IMR-90 (cell line): ENCODE results near the gene GJA4. TPM values are rescaled to one million over a fixed set of nuclear protein-coding genes. Genes with fewer than 3 reads are reported as not detected.

Experiments used
- ATAC-seq: fragments of 200-7000 bp; cut with Tn5 transposase; 2 replicates; pipeline ENCODE4 v1.9.1; 2020; ENCODE audit warnings: low read depth, mild to moderate bottlenecking, moderate library complexity
- BruUV-seq: library from RNA; stranded (reverse); fragments of 400-500 nt; replicated peaks from 2 replicates; lab custom pipeline; 2021; lab: Mats Ljungman, UMichigan
- CTCF ChIA-PET: fragments of 300-600 bp; formaldehyde crosslinking; extraction: SDS; loops from one replicate; lab custom pipeline; 2021; ENCODE audit warnings: antibody characterized with exemption; lab: Yijun Ruan, JAX
- POLR2A ChIA-PET: fragments of 300-600 bp; sonication (Branson Sonifier 250); formaldehyde crosslinking; loops from one replicate; lab custom pipeline; 2022; ENCODE audit warnings: antibody characterized with exemption; ENCODE audit not compliant: unreplicated experiment; lab: Charles Lee
- DNase-seq: peaks from one replicate; pipeline ENCODE4 v3.0.0; 2013
- H2AFZ ChIP-seq: replicated peaks from 2 replicates; pipeline ENCODE3; 2013; ENCODE audit warnings: low read length, mild to moderate bottlenecking; ENCODE audit not compliant: poor library complexity
- H2AK5ac ChIP-seq: 2 replicates; pipeline ENCODE4 v1.6.1; 2013; ENCODE audit warnings: low read depth, low read length, inconsistent platforms
- H2AK9ac ChIP-seq: replicated peaks from 2 replicates; pipeline ENCODE3; 2013; ENCODE audit warnings: mild to moderate bottlenecking, low read depth, low read length, moderate library complexity; ENCODE audit not compliant: poor library complexity
- H2BK120ac ChIP-seq: 2 replicates; pipeline ENCODE4 v1.6.1; 2013; ENCODE audit warnings: low read depth, low read length, inconsistent platforms
- H2BK15ac ChIP-seq: 3 replicates; pipeline ENCODE4 v1.6.1; 2013; ENCODE audit warnings: low read depth, low read length, inconsistent platforms
- H2BK20ac ChIP-seq: 2 replicates; pipeline ENCODE4 v1.6.1; 2013; ENCODE audit warnings: low read depth, mild to moderate bottlenecking, inconsistent platforms, low read length, moderate library complexity
- H2BK5ac ChIP-seq: 2 replicates; pipeline ENCODE4 v1.6.1; 2013; ENCODE audit warnings: mild to moderate bottlenecking, low read depth, low read length, inconsistent platforms; ENCODE audit not compliant: poor library complexity, severe bottlenecking
- H3K14ac ChIP-seq: replicated peaks from 2 replicates; pipeline ENCODE4 v1.6.1; 2013; ENCODE audit warnings: low read depth, low read length, inconsistent platforms
- H3K18ac ChIP-seq: 2 replicates; pipeline ENCODE4 v1.6.1; 2013; ENCODE audit warnings: low read depth, low read length, control low read depth
- H3K23ac ChIP-seq: 2 replicates; pipeline ENCODE4 v1.6.1; 2013; ENCODE audit warnings: low read depth, low read length, inconsistent platforms
- H3K27ac ChIP-seq: 2 replicates; pipeline ENCODE4 v1.5.1; 2013; ENCODE audit warnings: mild to moderate bottlenecking, control low read depth, low read length; ENCODE audit not compliant: insufficient read depth
- H3K27me3 ChIP-seq: 2 replicates; pipeline ENCODE4 v1.6.1; 2013; ENCODE audit warnings: low read length; ENCODE audit not compliant: control insufficient read depth, insufficient read depth
- H3K36me3 ChIP-seq: 2 replicates; pipeline ENCODE4 v1.6.1; 2013; ENCODE audit warnings: low read length, mixed read lengths; ENCODE audit not compliant: control insufficient read depth, insufficient read depth
- H3K4ac ChIP-seq: 2 replicates; pipeline ENCODE4 v1.6.1; 2013; ENCODE audit warnings: low read depth, low read length, inconsistent platforms
- H3K4me1 ChIP-seq: 2 replicates; pipeline ENCODE4 v1.6.1; 2013; ENCODE audit warnings: low read length, mixed read lengths; ENCODE audit not compliant: control insufficient read depth, insufficient read depth
- H3K4me2 ChIP-seq: 2 replicates; pipeline ENCODE4 v1.6.1; 2013; ENCODE audit warnings: low read depth, mild to moderate bottlenecking, control low read depth, low read length, moderate library complexity
- H3K4me3 ChIP-seq: 2 replicates; pipeline ENCODE4 v1.5.1; 2013; ENCODE audit warnings: low read depth, mild to moderate bottlenecking, control low read depth, low read length, moderate library complexity; ENCODE audit not compliant: insufficient read depth
- H3K56ac ChIP-seq: 2 replicates; pipeline ENCODE4 v1.6.1; 2013; ENCODE audit warnings: low read length, inconsistent platforms; ENCODE audit not compliant: insufficient read depth; ENCODE audit errors: extremely low read depth
- H3K79me1 ChIP-seq, 2 experiments: 2 replicates each; pipeline ENCODE4 v1.6.1; 2013; ENCODE audit warnings: low read length in 2 of 2, inconsistent platforms in 1 of 2, low read depth in 1 of 2
- H3K9ac ChIP-seq: 2 replicates; pipeline ENCODE4 v1.6.1; 2013; ENCODE audit warnings: low read depth, low read length, control low read depth
- H3K9me1 ChIP-seq: 2 replicates; pipeline ENCODE4 v1.6.1; 2013; ENCODE audit warnings: low read length, inconsistent platforms; ENCODE audit not compliant: insufficient read depth
- H3K9me3 ChIP-seq: 2 replicates; pipeline ENCODE4 v1.6.1; 2013; ENCODE audit warnings: low read length; ENCODE audit not compliant: control insufficient read depth, insufficient read depth
- H4K20me1 ChIP-seq: 2 replicates; pipeline ENCODE4 v1.6.1; 2013; ENCODE audit warnings: low read length, inconsistent platforms; ENCODE audit not compliant: insufficient read depth
- H4K5ac ChIP-seq: 2 replicates; pipeline ENCODE4 v1.6.1; 2013; ENCODE audit warnings: mild to moderate bottlenecking, low read depth, low read length, control low read depth
- H4K8ac ChIP-seq, 2 experiments: 2 replicates each; pipeline ENCODE4 v1.6.1; 2013; ENCODE audit warnings: low read depth in 2 of 2, low read length in 2 of 2, control low read depth in 1 of 2, inconsistent platforms in 1 of 2
- H4K91ac ChIP-seq: 2 replicates; pipeline ENCODE4 v1.6.1; 2013; ENCODE audit warnings: low read depth, low read length, inconsistent platforms; ENCODE audit not compliant: insufficient read depth
- BHLHE40 ChIP-seq: fragments of 150-350 bp; IDR thresholded peaks from 2 replicates; pipeline ENCODE4 v1.6.1; 2016; ENCODE audit warnings: mild to moderate bottlenecking, low read depth, low read length
- CEBPB ChIP-seq: IDR thresholded peaks from 2 replicates; pipeline ENCODE4 v1.6.1; 2012; ENCODE audit warnings: low read depth, low read length, improper control_type of control experiment
- CHD1 ChIP-seq: IDR thresholded peaks from 2 replicates; pipeline ENCODE4 v1.6.1; 2012; ENCODE audit warnings: low read depth, low read length, improper control_type of control experiment
- ELK1 ChIP-seq: fragments of 150-350 bp; IDR thresholded peaks from 2 replicates; pipeline ENCODE4 v1.6.1; 2016; ENCODE audit warnings: low read depth, mild to moderate bottlenecking, low read length, moderate library complexity, borderline replicate concordance
- FOS ChIP-seq: fragments of 150-350 bp; IDR thresholded peaks from 2 replicates; pipeline ENCODE4 v1.6.1; 2016; ENCODE audit warnings: low read depth, low read length
- MAFK ChIP-seq: IDR thresholded peaks from 2 replicates; pipeline ENCODE4 v1.6.1; 2012; ENCODE audit warnings: low read depth, low read length, improper control_type of control experiment
- MAZ ChIP-seq: IDR thresholded peaks from 2 replicates; pipeline ENCODE4 v1.6.1; 2012; ENCODE audit warnings: low read depth, mild to moderate bottlenecking, low read length, improper control_type of control experiment, moderate library complexity, borderline replicate concordance
- MXI1 ChIP-seq: IDR thresholded peaks from 2 replicates; pipeline ENCODE4 v1.6.1; 2012; ENCODE audit warnings: low read depth, mild to moderate bottlenecking, low read length, moderate library complexity, borderline replicate concordance
- NFE2L2 ChIP-seq: fragments of 150-350 bp; IDR thresholded peaks from 2 replicates; pipeline ENCODE4 v1.6.1; 2016; ENCODE audit warnings: low read depth, mild to moderate bottlenecking, low read length
- POLR2A ChIP-seq: IDR thresholded peaks from 2 replicates; pipeline ENCODE4 v1.6.1; 2012; ENCODE audit warnings: mild to moderate bottlenecking, low read depth, low read length
- RAD21 ChIP-seq: IDR thresholded peaks from 2 replicates; pipeline ENCODE4 v1.6.1; 2012; ENCODE audit warnings: low read length, improper control_type of control experiment
- RCOR1 ChIP-seq: IDR thresholded peaks from 2 replicates; pipeline ENCODE4 v1.6.1; 2012; ENCODE audit warnings: mild to moderate bottlenecking, low read length, improper control_type of control experiment; ENCODE audit not compliant: insufficient replicate concordance
- RFX5 ChIP-seq: IDR thresholded peaks from 2 replicates; pipeline ENCODE4 v1.8.0; 2012; ENCODE audit warnings: low read depth, mild to moderate bottlenecking, low read length, moderate library complexity
- SMC3 ChIP-seq: fragments of 150-350 bp; IDR thresholded peaks from 2 replicates; pipeline ENCODE4 v1.6.1; 2016; ENCODE audit warnings: low read depth, mild to moderate bottlenecking, antibody characterized with exemption, low read length, moderate library complexity
- USF2 ChIP-seq: fragments of 150-350 bp; IDR thresholded peaks from 2 replicates; pipeline ENCODE4 v1.6.1; 2017; ENCODE audit warnings: mild to moderate bottlenecking, antibody characterized with exemption, low read length, low read depth
- WGBS, 2 experiments: methylation state at CpG; one replicate each; pipeline versions ENCODE4 v1.1.5 to v1.1.7; 2013; ENCODE audit warnings: missing lambda C conversion rate in 2 of 2; ENCODE audit not compliant: insufficient read length in 1 of 2; ENCODE audit errors: extremely low coverage in 2 of 2; 5-methylcytosine and 5-hydroxymethylcytosine counted together
- dilution Hi-C: fragments of 300-500 bp; cut with HindIII; formaldehyde crosslinking; loops from one replicate; pipeline ENCODE4 v1.14.3; 2018; ENCODE audit warnings: low sequenced_read_pairs; ENCODE audit not compliant: unreplicated experiment
- in situ Hi-C: fragments of 300-500 bp; cut with MboI; formaldehyde crosslinking; loops from 3 replicates; pipeline ENCODE4 v1.14.3; 2019; ENCODE audit warnings: low sequenced_read_pairs, inconsistent platforms, mixed read lengths
- intact Hi-C: fragments of 100-400 bp; cut with micrococcal nuclease; formaldehyde crosslinking; loops from 2 replicates; pipeline ENCODE4 v1.10.0; 2022
- polyA plus RNA-seq, 3 experiments: library from polyadenylated mRNA; depleted of rRNA; stranded (reverse); fragments of >200 nt; gene quantifications; 2 replicates each; pipeline ENCODE4 v1.2.3, GENCODE V29; 2012; ENCODE audit warnings: low replicate concordance in 1 of 3
- total RNA-seq: library from RNA; depleted of rRNA; stranded (reverse); fragments of >200 nt; gene quantifications from 2 replicates; pipeline ENCODE4 v1.2.3, GENCODE V29; 2012
- TF ChIP-seq, protein P1 (sequence below): conservative IDR thresholded peaks from 2 replicates; pipeline ENCODE4 v1.5.1; 2012; ENCODE audit warnings: mild to moderate bottlenecking, low read depth, low read length, improper control_type of control experiment

The GJA4 gene
- total and polyA plus RNA-seq, 2 of the 4 experiments (the other 2 are of a cell fraction), result not detected

DNA sequence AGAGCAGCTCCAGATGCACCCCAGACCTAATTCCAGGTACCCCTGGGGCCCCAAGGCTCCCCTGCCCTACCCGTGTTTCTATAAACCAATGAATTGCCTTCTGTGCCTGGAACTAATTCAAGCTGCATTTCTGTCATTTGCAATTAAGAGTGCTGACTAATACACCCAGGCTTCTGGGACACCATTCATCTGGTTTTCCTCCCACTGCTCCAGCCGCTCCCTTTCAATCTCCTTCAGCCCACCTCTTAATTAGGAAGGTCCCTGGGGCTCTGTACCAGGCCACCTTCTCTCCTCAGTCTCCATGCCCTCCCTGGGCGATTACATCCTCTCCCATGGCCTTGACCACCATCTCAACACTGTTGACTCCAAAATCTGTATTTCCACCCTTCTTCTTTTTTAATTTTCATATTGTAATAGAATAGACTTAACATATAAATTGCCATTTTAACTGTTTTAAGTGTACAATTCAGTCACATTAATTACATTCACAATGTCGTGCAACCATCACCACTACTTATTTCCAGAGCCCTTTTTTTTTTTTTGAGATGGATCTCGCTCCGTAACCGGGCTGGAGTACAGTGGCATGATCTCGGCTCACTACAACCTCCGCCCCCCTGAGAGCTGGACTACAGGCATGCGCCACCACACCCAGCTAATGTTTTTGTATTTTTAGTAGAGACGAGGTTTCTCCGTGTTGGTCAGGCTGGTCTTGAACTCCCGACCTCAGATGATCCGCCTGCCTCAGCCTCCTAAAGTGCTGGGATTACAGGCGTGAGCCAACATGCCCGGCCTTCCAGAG lies 21.0 kb upstream of the GJA4 start:
- no peak overlapping the region for H3K23ac ChIP-seq
- WGBS, 2 experiments, result 50% methylated on average over 4 of the region's 16 CpGs; no CpG with 5 or more reads in 1 of the 2 experiments
- no peak overlapping the region for H2BK20ac ChIP-seq
- no peak overlapping the region for H3K56ac ChIP-seq
- in situ Hi-C loops, result no loop called here
- TF ChIP-seq MAZ, result no peak
- TF ChIP-seq MAFK, result no peak
- no peak for TF ChIP-seq CEBPB
- TF ChIP-seq FOS, result no peak
- no peak for TF ChIP-seq RFX5
- TF ChIP-seq RAD21, result no peak
- no peak for TF ChIP-seq NFE2L2
- TF ChIP-seq MXI1, result no peak
- no peak for TF ChIP-seq USF2
- TF ChIP-seq SMC3, result no peak
- no peak for TF ChIP-seq POLR2A
- TF ChIP-seq CHD1, result no peak
- no peak for TF ChIP-seq ELK1
- TF ChIP-seq, protein P1, sequence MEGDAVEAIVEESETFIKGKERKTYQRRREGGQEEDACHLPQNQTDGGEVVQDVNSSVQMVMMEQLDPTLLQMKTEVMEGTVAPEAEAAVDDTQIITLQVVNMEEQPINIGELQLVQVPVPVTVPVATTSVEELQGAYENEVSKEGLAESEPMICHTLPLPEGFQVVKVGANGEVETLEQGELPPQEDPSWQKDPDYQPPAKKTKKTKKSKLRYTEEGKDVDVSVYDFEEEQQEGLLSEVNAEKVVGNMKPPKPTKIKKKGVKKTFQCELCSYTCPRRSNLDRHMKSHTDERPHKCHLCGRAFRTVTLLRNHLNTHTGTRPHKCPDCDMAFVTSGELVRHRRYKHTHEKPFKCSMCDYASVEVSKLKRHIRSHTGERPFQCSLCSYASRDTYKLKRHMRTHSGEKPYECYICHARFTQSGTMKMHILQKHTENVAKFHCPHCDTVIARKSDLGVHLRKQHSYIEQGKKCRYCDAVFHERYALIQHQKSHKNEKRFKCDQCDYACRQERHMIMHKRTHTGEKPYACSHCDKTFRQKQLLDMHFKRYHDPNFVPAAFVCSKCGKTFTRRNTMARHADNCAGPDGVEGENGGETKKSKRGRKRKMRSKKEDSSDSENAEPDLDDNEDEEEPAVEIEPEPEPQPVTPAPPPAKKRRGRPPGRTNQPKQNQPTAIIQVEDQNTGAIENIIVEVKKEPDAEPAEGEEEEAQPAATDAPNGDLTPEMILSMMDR, result no peak
- TF ChIP-seq RCOR1, result no peak
- TF ChIP-seq BHLHE40, result no peak
- intact Hi-C loops, result no loop called here
- H3K14ac ChIP-seq, result no peak overlapping the region
- no peak overlapping the region for H2BK120ac ChIP-seq
- H3K9me3 ChIP-seq, result no peaks in the 10 kb centered on the region
- H3K4ac ChIP-seq, result no peak overlapping the region
- no peak overlapping the region for H3K27ac ChIP-seq
- H2AK5ac ChIP-seq, result no peak overlapping the region
- H4K91ac ChIP-seq, result no peak overlapping the region
- no peaks in the 10 kb centered on the region for H3K4me1 ChIP-seq
- no peak overlapping the region for H2BK5ac ChIP-seq
- no peak overlapping the region for H3K4me3 ChIP-seq
- peaks cover 7% of the 10 kb centered on the region for H3K27me3 ChIP-seq
- H4K20me1 ChIP-seq, result no peaks in the 10 kb centered on the region
- H3K4me2 ChIP-seq, result no peak overlapping the region
- H3K18ac ChIP-seq, result no peak overlapping the region
- H4K8ac ChIP-seq, result no peak overlapping the region
- no peak for DNase-seq
- H3K79me1 ChIP-seq, result no peaks in the 10 kb centered on the region
- CTCF ChIA-PET, result no interaction called here
- no peaks in the 10 kb centered on the region for H3K36me3 ChIP-seq
- H4K5ac ChIP-seq, result no peak overlapping the region
- POLR2A ChIA-PET, result no interaction called here
- no peak overlapping the region for H2AFZ ChIP-seq
- H3K9me1 ChIP-seq, result no peaks in the 10 kb centered on the region
- H2AK9ac ChIP-seq, result no peak overlapping the region
- dilution Hi-C loops, result no loop called here
- H3K9ac ChIP-seq, result no peak overlapping the region
- no peak overlapping the region for H2BK15ac ChIP-seq
- no peak for ATAC-seq
- no TSS peak for BruUV-seq
